Stimulated activated CD4-positive, alpha-beta T cell treated with anti-CD3 and anti-CD28 coated beads, Interleukin-2, amount 100 ng/mL, for 48 hours (primary cell): Measurements from ENCODE around the gene GDPD1.
"Not testable (repeated sequence)": the region's sequence is repeated elsewhere in the genome, so short reads cannot be mapped to it uniquely, and the experiment has no call there.

Experiments
- DNase-seq, 2 donors: peaks; one replicate each; pipeline ENCODE4 v3.0.0-alpha.2; 2020

Gene GDPD1

DNA sequence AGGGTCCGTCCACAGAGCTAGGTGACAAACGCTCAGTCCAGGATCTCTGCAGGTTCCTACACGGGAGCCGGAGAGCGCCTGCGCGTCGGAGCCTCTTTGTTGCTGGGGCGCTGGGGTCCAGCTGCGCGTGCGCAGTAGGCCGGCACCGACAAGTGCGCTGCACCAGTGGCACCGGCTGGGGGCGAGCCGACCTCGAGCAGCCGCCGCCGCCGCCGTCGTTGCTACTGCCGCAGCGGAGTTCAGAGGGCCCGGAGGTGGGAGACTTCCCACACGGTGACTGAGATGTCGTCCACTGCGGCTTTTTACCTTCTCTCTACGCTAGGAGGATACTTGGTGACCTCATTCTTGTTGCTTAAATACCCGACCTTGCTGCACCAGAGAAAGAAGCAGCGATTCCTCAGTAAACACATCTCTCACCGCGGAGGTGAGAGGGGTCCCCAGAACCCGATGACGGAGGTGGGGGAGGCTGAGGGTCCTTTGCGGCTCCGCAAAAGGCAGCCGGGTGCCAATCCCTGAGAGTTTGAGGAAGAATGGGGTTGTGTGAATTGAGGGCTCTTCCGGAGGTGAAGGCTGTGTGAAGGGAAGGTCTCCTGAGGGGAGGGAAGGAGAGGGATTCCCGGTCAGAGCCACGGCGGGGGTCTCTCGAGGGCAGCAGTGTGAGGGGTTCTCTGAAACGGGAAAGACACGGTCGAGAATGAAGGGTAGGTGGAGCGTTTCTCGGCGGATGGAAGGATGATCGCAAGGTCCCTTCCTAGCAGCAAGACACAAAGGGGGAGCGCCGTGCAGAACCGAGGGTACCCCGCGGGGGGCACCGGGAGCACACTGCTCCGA is at the start of gene GDPD1:
GDPD1 (plus strand) TSS at position 184 of the 831 bp plus-strand sequence; CDS start at position 283, 99 bp downstream.
- DNase-seq = peak; percentile 94 to 96

DNA sequence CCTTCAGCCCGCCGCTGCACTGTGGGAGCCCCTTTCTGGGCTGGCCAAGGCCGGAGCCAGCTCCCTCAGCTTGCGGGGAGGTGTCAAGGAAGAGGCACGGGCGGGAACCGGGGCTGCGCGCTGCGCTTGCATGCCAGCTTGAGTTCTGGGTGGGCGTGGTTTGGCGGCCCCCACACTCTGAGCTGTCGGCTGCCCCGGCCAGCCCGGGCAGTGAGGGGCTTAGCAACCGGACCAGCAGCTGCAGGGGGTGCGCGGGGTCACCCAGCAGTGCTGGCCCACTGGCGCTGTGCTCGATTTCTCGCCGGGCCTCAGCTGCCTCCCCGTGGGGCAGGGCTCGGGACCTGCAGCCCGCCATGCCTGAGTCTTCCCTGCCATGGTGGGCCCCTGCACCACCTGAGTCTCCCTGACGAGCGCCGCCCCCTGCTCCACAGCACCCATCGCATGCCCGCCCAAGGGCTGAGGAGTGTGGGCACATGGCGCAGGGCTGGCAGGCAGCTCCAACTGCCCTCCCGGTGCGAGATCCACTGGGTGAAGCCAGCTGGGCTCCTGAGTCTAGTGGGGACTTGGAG is 47.8 kb upstream of the GDPD1 start:
- no peak for DNase-seq

DNA sequence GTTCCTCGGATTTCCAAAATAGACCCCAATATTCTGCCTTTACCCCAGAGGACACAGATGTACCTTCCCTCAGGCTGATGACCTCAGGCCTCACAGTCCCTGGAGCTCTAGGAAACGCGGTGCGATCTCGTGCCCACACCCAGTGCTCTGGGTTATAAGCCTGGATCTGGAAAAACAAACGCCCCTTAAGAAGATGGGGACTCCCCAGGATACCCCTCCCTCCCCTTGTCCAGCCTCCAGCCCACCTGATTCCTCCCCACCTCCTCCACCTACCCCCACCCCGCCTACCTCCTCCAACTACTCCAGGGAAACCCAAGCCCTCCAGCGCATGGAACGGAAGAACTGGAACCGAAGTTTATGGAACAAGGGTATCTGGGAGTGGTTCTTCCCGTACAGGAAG is 45.6 kb upstream of the GDPD1 start:
- DNase-seq = no peak

DNA sequence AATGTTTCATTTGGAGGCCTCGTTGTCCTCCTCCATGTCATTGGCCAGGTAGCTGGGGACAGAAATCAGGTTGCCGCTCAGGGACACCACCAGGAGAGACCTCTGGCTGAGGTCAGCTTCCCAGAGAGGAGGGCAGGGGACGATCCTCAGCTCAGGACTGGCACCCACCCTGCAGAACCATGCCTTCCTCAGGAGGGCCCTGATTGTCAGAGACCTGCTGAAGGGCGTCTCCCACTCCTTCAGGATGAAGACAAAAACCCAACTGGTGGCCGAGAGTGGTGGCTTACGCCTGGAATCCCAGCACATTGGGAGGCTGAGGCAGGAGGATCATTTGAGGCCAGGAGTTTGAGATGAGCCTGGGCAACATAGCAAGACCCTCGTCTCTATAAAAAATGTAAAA is 45.2 kb upstream of the GDPD1 start:
- no peak for DNase-seq

DNA sequence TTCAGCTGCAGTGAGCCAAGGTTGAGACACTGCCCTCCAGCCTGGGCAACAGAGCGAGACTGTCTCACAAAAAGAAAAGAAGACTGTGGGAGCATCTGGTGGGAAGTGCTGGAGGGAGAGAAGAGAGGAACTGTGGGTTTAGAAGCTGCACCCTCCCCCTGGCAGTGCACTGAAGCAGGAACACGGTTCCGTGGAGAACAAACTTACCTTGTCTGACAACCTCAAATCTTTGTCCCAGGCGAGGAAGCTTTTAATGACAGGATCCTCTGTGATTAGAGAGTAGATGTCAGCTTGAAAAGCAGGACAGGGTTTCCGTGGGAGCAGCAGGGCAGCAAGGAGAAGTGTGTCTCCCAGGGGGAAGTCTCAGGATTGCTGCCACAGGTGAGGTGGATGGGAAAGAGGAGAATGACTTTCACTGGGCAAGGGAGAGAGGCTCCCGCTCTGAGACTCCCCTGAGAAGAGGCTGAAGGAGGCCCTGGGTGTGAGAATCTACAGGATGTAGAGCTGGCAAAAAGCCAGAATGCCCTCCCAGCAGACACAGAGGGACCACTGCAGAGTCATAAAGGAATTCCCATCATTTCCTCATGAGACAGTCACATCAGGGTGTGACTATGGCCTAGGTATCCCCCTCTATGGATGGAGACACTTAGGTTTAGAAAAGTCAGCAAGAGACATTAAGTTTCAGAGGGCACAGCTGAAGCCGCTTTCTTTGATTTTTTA is 41.9 kb upstream of the GDPD1 start:
- no peak for DNase-seq

DNA sequence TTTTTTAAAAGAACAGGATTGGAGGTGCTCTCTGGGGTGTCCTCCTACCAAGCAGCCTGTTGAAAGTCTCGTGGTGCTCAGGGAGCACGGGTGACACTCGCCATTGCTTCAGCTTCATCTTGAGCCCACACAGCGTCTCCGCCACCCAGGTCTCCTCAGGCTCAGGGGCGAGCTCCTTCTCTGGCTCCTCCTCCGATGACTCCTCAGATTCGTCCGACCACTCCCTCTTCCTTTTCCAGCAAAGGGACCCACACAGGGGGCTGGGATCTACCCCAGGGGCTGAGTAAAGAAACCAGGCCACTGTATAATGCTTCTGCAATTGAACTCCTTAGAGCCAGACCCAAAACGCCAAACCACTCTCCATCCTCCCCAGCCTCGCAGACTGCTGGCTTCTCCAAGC is 40.7 kb upstream of the GDPD1 start:
- DNase-seq = not testable (repeated sequence)

DNA sequence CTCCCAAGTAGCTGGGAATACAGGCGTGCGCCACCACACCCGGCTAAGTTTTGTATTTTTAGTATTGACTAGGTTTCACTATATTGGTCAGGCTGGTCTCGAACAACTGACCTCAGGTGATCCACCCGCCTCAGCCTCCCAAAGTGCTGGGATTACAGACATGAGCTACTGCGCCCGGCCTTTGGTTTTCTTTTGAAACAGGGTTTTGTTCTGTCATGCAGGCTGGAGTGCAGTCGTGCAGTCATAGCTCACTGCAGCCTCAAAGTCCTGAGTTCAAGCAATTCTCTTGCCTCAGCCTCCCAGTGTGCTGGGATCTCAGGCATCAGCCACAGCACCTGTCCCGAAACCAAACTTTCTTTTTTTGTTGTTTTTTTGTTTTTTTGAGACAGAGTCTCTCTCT is 39.7 kb upstream of the GDPD1 start:
- no peak for DNase-seq

DNA sequence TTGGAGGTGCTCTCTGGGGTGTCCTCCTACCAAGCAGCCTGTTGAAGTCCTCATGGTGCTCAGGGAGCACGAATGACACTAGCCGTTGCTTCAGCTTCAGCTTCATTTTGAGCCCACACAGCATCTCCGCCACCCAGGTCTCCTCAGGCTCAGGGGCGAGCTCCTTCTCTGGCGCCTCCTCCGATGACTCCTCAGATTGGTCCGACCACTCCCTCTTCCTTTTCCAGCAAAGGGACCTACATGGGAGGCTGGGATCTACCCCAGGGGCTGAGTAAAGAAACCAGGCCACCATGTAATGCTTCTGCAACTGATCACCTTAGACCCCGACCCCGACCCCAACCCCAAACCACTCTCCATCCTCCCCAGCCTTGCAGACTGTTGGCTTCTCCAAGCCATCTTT is 38.8 kb upstream of the GDPD1 start:
- DNase-seq = no peak

DNA sequence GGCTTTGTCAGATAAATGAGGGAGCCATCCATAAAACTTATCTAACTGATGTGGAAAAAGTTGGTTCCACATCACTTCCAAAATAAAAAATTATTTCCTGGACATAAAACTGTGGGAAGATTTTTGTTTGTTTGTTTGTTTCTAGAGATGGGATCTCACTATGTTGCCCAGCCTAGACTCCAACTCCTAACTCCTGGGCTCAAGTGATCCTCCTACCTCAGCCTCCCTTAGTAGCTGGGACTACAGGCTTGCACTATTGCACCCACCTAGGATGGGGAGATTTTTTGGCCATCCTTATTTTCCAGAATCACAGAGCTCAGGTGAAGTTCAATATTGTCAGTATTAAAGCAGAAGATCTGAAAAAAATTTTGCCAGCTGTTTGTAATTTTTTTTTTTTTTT is 34.3 kb upstream of the GDPD1 start:
- no peak for DNase-seq

DNA sequence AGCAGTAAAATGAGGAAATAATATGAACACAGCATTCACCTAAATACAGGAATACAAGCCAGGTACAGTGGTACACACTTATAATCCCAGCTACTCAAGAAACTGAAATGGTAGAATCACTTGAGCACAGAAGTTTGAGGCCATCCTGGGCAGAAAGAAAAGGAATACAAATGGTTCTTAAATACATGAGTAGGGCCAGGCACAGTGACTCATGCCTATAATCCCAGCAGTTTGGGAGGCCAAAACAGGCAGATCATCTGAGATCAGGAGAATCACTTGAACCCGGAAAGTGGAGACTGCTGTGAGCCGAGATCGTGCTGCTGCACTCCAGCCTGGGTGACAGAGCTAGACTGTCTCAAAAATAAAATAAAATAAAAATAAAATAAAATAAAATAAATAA is 33.5 kb upstream of the GDPD1 start:
- DNase-seq = no peak

DNA sequence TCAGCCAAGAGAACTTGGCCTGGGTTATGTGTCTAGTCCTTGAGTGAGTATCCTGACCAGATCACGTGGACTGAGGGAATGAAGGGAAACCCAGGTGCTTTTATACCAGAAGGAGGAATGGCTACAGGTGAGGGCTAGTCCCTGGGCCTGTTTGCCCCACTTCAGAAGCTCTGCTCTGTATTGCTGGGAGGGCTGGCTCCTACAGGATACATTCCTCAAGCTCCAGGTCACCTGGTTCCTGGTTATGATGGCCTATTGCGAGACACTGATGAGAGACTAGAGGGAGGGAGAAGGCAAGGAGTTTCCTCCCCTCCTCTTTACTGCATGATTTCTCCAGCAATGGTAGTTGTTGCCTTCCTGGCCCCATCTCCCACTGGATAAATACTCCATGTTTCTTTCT is 29.5 kb upstream of the GDPD1 start:
- DNase-seq = no peak

DNA sequence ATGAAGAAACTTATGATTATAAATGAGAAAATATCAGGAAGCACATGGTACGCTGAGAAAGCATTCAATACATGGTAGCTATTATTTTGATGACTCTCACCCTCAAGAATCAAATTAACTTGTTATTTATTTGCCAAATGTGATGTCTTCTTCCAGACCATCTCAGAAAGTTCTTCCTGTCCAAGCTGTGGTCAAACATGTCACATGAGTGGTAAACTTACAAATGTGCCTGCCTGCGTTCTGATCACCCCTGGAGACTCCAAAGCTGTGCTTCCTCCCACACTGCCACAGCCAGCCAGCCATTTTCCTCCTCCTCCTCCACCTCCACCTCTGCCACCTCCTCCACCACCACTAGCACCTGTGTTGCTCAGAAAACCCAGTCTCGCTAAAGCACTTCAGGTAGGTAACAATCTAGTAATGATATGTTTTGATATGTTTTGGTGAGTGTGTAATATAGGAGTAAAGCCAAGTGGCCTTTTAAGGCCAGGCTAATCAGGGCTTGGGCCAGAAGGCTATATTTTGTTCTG is 26.9 kb upstream of the GDPD1 start:
- DNase-seq = no peak

DNA sequence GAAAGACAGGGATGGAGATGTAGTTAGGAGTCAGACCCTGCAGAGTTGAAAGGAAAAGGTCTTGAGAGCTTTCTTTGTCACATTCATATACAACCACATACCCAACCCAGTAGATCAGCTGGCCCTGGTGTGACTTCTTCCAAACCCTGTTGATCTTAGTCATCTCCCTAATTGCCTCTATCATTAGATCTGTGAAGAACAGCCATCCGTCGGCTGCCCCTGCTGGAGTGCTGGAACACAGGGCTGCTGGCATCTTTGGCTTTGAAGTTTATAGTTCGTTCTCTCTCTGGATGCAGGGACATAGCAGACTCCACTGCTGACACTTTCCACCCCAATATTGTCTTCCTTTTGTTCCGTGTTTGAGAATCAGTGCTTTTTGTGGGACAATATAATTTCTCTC is 20.9 kb upstream of the GDPD1 start:
- no peak for DNase-seq

DNA sequence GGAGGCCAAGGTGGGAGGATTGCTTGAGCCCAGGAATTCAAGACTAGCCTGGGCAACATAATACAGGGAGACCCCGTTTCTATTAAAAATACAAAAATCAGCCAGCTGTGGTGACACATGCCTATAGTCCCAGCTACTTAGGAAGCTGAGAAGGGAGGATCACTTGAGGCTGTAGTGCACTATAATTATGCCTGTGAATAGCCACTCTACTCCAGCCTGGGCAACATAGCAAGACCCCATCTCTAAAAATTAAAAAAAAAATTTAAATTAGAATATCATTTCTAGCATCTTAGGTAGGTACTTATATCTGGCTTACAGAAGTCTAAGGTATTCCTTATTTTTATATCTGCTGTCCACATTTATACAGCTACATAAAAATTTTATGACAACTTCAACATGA is 18.0 kb upstream of the GDPD1 start:
- DNase-seq = no peak

DNA sequence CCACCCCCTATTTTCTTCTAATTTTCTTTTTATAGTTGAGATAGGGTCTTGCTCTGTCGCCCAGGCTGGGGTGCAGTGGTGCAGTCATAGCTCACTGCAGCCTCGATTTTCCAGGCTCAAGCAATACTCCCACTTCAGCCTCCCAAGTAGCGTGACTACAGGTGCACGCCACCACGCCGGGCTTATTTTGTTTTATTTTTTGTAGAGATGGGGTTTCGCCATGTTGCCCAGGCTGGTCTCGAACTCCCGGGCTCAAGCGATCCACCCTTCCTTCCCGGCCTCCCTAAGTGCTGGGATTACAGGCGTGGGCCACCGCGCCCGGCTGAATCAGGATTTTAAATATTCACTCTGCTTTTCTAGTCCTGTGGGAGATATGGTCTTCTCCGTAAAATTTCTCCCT is 941 bp upstream of the GDPD1 start:
- no peak for DNase-seq

DNA sequence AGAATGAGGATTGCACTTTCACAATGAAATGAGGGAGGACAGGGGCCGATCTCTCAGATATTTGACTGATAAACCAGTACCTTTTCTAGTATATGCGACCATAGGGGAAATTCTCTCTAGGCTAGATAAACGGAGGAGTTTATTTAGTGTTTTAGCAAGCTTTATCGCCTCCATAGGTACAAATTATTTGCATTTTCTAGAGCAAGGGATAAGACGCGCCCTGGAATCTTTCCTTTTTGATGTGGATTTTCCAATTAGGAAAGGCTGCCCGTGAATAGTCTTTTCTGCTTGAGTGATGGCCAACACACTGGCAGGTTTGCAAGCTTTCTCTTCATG is 351 bp upstream of the GDPD1 start:
- no peak for DNase-seq

DNA sequence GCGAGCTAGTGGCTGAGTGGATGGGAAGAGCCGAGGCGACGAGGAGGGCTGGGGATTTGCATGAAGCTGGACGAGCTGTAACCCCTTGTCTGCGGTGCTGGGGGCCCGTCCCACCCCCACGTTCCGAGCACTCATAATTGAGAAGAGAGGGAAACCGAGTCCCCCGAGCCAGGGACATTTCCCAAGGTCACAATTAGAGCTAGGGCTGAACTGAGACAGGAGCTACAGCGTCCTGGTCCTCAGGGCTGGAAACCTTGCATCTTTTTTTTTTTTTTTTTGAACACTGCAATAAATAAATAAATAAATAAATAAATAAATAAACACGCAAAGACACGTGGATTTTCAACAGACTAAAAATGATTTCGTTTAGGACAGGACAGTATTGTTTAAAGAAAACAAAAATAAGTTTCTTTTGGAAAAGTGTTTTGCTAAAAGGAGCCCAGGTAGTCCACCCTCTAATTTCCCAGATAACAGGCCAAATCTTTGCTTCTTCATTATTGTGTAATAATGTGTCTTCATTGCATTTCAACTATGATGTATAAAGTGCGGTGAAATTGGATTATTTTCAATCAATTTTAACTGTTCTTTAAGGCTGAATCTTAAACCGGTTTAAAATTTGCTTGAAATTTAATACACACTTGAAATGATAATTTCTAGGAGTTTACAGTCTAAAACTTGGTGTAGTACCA is 992 bp downstream of the GDPD1 start:
- DNase-seq = peak in 1 of 2 donors; percentile 2

DNA sequence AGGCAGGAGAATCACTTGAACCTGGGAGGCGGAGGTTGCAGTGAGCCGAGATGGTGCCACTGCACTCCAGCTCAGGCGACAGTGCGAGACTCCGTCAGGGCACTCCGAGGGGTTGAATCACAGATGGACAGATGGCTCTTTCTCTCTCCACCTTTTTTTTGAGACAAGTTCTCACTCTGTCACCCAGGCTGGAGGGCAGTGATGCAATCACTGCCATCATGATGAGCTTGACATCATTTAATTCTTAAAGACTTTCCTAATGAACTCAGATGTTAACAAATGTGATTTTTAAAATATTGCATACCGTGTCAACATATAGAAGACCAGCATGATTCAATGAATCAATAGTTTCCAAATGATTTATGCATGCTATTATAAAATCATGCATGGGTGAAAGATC is 3.5 kb downstream of the GDPD1 start:
- DNase-seq = no peak

DNA sequence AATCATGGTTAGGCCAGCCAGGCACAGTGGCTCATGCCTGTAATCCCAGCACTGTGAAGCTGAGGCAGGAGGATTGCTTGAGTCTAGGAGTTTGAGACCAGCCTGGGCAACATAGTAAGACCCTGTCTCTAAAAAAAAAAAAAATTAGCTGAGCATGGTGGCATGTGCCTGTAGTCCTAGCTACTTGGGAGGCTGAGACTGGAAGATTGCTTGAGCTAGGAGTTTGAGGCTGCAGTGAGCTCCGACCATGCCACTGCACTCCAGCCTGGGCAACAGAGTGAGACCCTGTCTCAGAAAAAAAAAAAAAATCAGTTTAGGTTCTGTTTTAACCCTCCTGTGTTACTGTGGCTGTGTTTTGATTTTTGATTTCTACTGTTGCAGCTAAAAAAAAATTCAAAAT is 8.3 kb downstream of the GDPD1 start:
- not testable (repeated sequence) for DNase-seq

DNA sequence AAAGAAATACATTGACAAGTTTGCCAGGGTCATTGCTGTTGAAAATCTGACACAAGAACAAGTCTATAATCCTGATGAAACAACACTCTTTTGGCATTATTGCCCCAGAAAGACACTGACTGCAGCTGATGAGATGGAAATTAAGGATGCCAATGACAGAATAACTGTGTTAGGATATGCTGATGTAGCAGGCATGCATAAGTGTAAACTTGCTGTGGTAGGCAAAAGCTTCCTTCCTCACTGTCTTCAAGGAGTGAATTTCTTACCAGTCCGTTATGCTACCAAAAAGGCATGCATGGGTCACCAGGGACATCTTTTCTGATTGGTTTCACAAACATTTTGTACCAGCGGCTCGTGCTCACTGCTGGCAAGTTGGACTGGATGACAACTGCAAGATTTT is 10.5 kb downstream of the GDPD1 start:
- DNase-seq = no peak

DNA sequence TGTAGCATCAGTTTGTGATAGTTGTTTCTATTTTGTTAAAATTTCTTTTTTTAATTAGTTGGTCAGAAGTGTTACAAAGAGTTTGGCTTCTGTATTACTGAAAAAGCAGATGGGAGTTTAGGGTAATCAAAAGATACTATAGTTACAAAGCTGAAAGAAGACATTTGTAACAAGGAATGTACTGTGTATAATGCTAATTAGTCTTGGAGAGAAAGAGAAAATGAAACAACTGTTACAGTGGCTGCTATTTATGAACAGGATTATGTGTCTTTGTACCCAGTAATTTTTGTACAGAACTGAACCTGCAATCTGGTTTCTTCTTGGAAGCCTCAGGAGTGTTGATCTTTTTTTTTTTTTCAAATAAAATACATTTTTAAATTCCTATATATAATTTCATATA is 14.3 kb downstream of the GDPD1 start:
- DNase-seq = no peak

DNA sequence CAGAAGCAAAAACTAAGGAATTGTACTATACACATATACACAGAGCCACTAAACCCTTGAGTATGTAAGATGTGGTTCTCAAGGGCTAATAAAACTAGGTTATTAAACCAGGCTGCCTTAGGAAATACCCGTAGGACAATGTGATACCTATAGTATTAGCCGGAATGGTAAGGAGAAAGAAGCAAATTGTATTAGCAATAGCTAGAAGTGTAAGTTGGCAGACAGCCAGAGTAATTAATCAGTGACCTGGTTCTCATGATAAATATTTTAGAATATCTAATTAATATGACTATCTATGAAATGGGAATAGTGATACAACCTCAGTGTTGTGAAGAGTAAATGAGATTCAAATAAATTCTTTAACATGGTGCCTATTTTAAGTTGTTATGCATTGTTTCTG is 18.6 kb downstream of the GDPD1 start:
- no peak for DNase-seq

DNA sequence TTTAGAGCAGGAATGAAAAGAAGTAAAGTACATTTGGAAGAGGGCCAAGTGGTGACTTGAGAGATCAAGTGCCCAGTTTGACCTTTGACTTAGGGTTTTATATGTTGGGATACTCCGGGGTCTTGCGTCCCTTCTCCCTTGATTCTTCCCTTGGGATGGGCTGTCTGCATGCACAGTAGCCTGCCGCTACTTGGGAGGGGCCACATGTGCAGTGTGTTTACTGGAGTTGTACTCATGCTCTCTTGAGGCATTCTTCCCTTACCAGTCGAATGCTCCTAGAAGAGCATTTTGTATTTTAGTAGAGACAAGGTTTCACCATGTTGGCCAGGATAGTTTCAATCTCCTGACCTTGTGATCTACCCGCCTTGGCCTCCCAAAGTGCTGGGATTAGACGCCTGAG is 23.8 kb downstream of the GDPD1 start:
- DNase-seq = no peak

DNA sequence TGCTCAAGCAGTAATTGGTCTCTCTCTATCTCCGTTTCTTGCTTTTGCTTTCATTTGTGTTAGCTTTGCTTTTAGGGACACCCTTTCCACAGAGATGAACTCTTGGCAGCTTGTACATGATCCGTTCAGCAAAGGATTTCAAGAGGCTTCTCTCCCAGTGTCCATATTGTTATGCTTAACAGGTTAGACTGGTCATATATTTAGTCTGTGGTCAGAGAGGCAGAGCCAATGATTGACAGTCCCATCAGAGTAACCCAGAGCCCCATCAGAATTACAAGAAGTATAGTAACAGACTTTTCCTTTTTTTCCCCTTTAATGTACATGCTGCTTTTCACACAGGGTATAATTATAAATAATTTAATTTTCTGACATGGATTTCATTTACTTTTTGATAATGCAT is 34.4 kb downstream of the GDPD1 start:
- DNase-seq = no peak
